GM23338 (cell line): ENCODE results near the gene ANKRD63. TPM values are rescaled to one million over a fixed set of nuclear protein-coding genes. Genes with fewer than 3 reads are reported as not detected.

Experiments used
- ETS1 ChIP-seq: IDR thresholded peaks from 2 replicates; pipeline ENCODE4 v1.6.1; 2016; ENCODE audit warnings: antibody characterized with exemption
- POLR2AphosphoS5 ChIP-seq: IDR thresholded peaks from 2 replicates; pipeline ENCODE4 v1.6.1; 2016; ENCODE audit warnings: antibody characterized with exemption, low read depth
- REST ChIP-seq: IDR thresholded peaks from one replicate; pipeline ENCODE4 v1.6.1; 2018; ENCODE audit warnings: antibody characterized with exemption; ENCODE audit not compliant: unreplicated experiment
- STAT1 ChIP-seq: IDR thresholded peaks from one replicate; pipeline ENCODE4 v1.6.1; 2016; ENCODE audit warnings: antibody characterized with exemption; ENCODE audit not compliant: unreplicated experiment
- ZNF462 ChIP-seq: fragments of 250-450 bp; sonication (Bioruptor Pico); IDR thresholded peaks from 2 replicates; pipeline ENCODE4 v1.5.0; 2020; ENCODE audit warnings: mild to moderate bottlenecking, moderate library complexity
- polyA plus RNA-seq: library from polyadenylated mRNA; unstranded; fragments of >200 nt; fragmentation: Nextera tagmentation; extraction: Ambion mirVana; gene quantifications from 2 replicates; pipeline ENCODE4 v1.2.1, GENCODE V29; 2016
- total RNA-seq: library from RNA; depleted of rRNA; stranded (reverse); fragments of >200 nt; shearing (Covaris generic); gene quantifications from 2 replicates; pipeline ENCODE4 v1.2.3, GENCODE V29; 2014

The ANKRD63 gene
- total and polyA plus RNA-seq, 2 experiments from 2014 or later = 0.59 TPM; not detected in 1

GRCh38 chr15:40323953-40324937, 41.4 kb upstream of the ANKRD63 start (continued):
- TF ChIP-seq ZNF462 (CRISPR knock-in tag) (no peak), STAT1 (no peak), REST (no peak), POLR2AphosphoS5 (no peak), ETS1 (no peak)
